RKO (cell line): Measurements from ENCODE around the gene FGD3.
"Not testable (repeated sequence)": the region's sequence is repeated elsewhere in the genome, so short reads cannot be mapped to it uniquely, and the experiment has no call there.

Source experiments
- DNase-seq: peaks from one replicate; pipeline ENCODE4 v3.0.0-alpha.2; 2016; ENCODE audit warnings: low spot score

The FGD3 gene

DNA sequence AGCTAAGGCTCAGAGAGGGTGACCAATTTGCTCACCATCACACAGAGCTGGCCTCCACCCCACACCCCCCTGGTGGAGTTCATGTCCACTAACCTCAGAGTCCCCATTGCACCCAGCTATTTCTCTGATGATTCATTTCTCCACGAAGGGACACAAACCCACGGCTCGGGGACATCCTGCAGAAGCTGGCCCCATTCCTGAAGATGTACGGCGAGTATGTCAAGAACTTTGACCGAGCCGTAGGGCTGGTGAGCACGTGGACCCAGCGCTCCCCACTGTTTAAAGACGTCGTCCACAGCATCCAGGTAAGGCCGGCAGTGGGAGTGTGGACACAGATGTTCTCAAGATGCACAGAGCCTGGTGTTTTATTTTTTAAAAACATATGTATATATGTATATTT is 58.6 kb downstream of the FGD3 start:
- no peak for DNase-seq

DNA sequence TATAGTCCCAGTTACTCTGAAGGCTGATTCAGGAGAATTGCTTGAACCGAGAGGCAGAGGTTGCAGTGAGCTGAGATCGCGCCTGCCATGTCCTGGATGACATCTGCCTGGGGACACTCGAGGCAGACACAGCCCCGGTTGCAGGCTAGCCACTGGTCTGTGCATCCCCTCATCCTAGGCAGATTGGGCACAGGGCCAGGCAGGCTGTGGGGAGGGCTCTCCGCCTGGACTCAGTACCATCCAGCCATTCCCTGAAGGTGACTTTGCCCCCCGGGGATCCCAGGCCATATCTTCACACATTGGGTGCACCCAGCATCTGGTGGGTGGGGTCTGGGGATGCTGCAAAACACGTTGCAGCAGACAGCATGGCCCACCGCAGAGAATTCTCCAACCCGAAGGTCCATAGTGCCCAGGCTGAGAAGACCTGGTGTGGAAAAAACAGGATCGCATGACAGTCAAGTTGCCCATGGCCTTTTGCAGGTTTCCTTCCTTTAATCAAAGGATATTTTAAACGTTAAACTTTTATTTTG is 60.3 kb downstream of the FGD3 start:
- DNase-seq, result no peak

GRCh38 chr9:93008457-93008856 is 61.1 kb downstream of the FGD3 start:
- no peak for DNase-seq

GRCh38 chr9:93009337-93010015 is 62.2 kb downstream of the FGD3 start:
- DNase-seq, result no peak

GRCh38 chr9:93010056-93010455 is 62.7 kb downstream of the FGD3 start:
- no peak for DNase-seq

GRCh38 chr9:93010704-93011103 is 63.4 kb downstream of the FGD3 start:
- no peak for DNase-seq

DNA sequence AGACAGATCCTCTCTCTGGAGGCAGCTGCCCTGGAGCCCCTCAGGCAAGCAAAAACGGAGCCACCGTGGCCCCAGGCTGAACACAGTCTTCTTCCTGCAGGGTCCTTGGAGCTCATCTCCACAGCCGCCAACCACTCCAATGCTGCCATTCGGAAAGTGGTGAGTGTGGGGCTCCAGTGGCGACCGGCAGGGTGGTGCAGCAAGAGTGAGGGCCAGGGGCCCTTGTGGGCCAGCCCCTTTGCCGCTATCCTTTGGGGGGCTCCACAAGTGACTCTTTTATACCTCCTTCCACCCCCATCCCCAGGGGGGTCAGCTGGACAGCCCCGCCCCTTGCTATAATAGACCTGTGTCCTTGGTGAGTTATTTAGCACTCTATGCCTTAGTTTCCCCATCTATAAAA is 63.8 kb downstream of the FGD3 start:
- no peak for DNase-seq

DNA sequence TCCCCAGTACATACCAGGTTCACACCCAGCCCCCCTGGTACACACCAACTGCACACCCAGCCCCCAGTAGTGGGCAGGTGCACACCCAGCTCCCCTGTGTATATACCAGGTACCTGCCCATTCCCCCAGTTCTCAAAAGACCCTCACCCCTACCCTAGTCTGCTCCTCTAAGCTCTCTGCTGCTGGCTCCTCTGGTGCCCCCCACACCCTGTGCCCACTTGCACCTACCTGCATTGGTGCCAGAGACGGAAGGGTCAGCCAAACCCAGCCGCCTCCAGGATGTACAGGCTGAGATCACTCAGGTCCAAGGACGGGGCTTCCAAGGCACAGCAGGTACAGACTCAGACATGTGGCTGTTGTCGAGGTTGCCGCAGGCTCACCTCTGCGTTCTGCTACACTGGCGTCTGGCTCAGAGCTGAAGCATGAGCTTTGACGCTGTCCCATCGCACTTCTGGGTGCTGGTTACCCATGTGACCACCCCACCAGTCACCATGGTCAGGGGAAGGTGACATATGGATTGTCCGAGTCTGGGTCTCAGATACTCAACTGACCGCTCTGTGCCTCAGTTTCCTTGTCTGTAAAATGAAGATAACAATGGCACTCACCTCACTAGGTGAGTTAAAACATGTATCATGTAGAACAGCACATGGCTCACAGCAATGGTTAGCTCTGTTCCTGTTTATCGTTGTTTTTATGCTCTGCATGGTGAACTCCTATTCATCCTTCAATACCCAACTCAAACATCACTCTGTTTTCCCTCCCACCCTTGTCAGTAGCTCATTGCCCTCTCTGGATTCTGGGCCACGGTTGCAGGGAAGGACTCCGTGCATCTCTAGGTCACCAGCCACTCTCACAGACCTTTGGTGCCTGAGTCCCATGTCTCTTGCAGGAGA is 65.9 kb downstream of the FGD3 start:
- no peak for DNase-seq

- no peak for DNase-seq
Observed at GRCh38 chr9:93013856-93014582, 66.7 kb downstream of the FGD3 start.

DNA sequence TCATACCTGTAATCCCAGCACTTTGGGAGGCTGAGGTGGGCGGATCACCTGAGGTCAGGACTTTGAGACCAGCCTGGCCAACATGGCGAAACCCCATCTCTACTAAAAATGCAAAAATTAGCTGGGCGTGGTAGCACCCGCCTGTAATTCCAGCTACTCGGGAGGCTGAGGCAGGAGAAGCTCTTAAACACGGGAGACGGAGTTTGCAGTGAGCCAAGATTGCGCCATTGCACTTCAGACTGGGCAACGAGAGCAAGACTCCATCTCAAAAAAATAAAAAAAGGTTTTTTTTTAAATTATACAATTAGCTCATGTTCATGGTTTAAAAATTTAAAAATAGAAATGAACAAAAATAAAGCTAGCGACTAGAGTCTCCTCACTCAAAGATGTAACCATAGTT is 67.9 kb downstream of the FGD3 start:
- not testable (repeated sequence) for DNase-seq

GRCh38 chr9:93017621-93018020 is 70.3 kb downstream of the FGD3 start:
- DNase-seq, result no peak

DNA sequence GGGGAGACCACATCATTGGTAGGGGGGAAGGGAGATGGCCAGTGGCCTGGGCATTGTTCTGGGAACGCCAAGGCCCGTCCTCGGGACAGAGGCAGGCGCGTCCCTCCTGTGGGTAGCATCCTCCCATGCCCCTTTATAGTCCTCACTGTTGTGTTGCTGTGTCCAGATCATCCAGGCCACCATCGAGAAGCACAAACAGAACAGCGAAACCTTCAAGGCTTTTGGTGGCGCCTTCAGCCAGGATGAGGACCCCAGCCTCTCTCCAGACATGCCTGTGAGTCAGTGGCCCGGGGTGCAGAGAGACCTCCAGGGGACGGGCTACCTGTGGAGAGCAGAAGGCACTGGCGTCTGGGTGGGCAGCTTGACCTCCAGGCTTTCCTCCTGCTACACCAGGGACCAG is 72.8 kb downstream of the FGD3 start:
- no peak for DNase-seq

GRCh38 chr9:93020771-93021670 is 73.7 kb downstream of the FGD3 start:
- no peak for DNase-seq

DNA sequence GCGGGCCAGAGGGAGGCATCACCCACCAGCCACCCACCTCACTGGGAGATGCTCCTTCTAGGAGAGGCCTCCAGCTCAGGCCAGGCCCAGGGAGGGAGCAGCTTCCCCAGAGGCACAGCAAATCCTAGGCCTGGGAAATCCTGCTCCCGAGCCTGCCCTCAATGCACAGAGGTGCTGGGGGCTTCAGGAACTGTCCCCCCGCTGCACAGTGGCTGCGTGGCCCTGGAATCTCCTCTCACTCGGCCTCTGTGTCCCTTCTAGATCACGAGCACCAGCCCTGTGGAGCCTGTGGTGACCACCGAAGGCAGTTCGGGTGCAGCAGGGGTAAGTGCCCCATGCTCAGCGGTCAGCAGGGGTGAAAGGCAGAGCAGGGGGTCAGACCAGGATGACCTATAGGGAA is 74.7 kb downstream of the FGD3 start:
- DNase-seq, result no peak

DNA sequence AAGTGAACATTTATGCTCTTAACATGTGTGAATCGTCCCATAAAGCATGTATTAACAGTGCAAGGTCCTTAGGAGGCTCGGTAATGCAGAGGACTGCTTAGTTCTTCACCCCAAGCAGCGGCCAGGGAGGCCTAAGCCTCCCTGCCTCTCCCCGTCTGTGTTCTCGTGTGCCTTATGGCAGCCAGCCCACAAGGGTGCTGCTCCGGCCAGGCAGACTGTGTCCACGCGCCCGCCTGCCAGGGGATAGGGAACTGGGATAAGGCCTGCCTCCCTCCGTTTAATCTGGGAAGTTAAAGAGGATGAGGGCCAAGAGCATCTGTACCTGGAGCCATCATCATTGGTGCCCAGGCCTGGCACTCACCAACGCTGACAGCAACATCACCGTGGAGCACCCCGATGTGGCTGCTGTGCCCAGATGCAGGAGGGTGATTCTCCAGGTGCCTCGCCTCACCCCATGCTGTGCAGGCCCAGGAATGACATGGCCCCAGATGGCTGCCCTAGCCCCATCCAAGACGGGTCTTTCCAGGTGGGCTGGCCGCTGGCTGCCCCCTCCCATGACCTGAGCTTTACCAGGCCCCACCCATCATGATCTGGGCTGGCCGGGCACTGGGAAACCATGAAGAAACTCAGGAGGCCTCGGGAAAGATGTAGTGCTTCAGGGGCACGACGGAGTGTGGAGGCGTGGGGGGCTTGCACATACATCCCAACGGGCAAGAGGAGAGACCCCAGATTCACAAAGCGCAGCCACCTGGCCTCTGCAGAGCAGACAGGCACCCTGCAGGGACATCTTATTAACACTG is 75.6 kb downstream of the FGD3 start:
- no peak for DNase-seq

DNA sequence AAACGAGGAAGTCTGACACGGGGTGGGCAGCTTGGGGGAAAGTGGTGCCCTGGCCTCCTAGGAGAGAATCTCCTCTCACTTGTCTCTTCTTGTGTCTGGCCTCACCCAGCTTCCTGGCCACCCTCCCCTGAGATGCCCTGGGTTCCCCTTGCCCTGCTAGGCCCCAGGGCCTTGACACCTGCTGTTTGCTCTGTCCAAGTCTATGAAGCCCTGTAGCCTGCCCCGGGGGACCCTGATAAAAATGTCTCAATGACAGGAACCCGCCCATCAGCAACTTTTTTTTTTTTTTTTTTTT is 76.1 kb downstream of the FGD3 start:
- no peak for DNase-seq

GRCh38 chr9:93024646-93024910 is 77.3 kb downstream of the FGD3 start:
- DNase-seq, result no peak

DNA sequence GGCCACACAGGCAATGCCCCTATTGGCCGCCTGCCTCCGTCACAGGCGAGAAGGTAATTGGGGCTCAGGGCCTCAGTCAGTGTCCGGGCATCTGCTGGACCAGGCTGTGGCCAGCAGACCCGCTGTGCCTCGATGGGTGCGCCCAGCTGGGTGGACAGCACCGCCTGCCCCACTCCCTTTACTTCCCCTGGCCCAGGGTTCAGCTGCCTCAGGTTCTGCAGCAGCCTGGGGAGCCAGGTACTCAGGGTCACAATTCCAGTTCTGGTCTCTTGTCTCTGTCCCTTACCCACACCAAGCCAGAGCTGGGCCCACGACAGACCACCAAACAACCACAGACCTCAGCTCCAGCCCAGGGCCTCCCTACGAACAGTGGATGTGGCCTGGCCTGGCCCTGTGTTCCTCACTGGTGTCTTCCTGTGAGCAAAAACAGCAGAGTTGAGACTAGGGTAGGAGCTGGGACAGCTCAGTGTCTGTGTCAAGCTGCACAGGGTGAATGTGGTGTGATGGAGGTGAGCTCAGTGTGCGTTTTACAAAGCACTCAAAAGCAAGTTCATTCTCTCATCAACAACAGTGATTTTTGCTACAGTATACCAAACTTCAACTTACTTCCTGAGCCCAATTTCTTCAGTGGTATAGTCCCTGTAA is 77.8 kb downstream of the FGD3 start:
- DNase-seq, result no peak

DNA sequence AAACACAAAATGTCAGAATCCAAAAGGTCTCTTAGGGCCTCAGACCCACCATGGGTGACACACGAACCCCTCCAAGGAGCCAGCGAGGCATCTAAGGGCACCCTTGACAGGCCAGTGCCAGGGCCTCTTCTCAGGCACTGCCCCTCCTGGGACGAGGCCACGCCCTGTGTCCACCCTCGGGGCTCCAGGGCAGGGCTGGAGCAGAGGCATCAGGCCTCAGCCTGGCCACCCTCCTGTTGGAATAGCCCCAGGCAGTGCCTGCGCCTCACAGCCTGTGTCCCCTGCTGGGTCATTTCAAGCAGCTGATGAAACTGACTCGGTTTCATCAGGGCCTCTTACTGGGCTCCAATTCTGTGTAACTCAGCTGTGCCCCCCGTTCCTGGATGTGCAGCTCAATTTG is 78.4 kb downstream of the FGD3 start:
- no peak for DNase-seq

DNA sequence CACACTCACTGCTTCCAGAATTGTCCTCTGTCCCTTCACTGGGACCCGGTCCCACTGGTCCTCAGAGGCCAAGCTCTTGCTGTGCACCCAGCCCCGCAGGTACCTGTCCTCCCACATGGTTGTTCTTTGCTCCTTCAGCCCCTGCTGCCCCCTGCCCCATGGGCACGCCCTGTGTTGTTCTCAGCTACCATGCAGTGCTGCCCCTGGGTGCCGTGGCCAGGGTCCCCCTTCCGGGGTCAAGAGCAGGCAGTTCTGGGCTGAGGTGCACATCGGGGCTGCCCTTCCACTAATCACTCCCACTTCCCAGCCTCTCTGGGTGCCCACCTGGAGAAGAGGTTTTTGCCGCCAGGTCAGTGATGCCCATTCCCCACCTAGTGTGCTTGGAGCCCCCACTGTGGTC is 79.3 kb downstream of the FGD3 start:
- no peak for DNase-seq

DNA sequence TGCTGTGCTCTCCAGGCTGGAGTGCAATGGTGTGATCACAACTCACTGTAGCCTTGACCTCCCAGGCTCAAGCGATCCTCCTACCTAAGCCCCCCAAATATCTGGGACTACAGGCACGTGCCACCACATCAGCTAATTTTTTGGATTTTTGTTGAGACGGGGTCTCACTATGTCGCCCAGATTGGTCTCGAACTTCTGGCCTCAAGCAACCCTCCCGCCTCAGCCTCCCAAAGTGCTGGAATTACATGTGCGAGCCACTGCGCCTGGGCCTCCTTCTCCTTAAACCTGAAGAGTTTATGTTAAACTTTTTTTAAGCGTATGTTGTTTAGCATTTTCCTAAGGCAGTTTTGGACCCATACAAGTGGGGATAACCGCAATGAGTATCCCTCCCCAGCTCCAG is 80.4 kb downstream of the FGD3 start:
- DNase-seq, result no peak
